ENCODE results near the gene BHLHE40. TPM values are rescaled to one million over a fixed set of nuclear protein-coding genes. Genes with fewer than 3 reads are reported as not detected.
A peak's percentile ranks its signal among the peaks of the same experiment; 100 is the strongest.

Gene BHLHE40
- total and polyA plus RNA-seq, 2 of the 4 experiments (the other 2 are of a cell fraction), result 22.8 to 31.8 TPM

- peak; percentile 42 for ATAC-seq (ENCODE audit: low read depth)
- no peak overlapping the region; the same call in 1 of the 2 replicates for H4K91ac ChIP-seq (ENCODE audit: insufficient read depth, low read depth, low read length)
- H3K79me1 ChIP-seq (ENCODE audit: low read depth in 1 of 2, low read length in 2 of 2), result no peaks in the 10 kb centered on the region
- no peak overlapping the region for H2BK15ac ChIP-seq (ENCODE audit: low read depth, low read length)
- H3K4me1 ChIP-seq (ENCODE audit: control insufficient read depth, insufficient read depth, low read length), result peaks cover 9% of the 10 kb centered on the region
- H3K4me2 ChIP-seq (ENCODE audit: low read depth, low read length), result no peak overlapping the region
- peak; percentile 39 for DNase-seq
- H3K36me3 ChIP-seq (ENCODE audit: control insufficient read depth, insufficient read depth, low read length), result no peaks in the 10 kb centered on the region
- H2AFZ ChIP-seq (replicated peaks; ENCODE audit: low read length, poor library complexity), result no peak overlapping the region
- WGBS, 2 experiments (ENCODE audit: extremely low coverage in 2 of 2, insufficient read length in 1 of 2), result 93% methylated on average over 3 of the region's 7 CpGs; no CpG with 5 or more reads in 1 of the 2 experiments
- H2AK5ac ChIP-seq (ENCODE audit: low read depth, low read length), result no peak overlapping the region
- H3K27ac ChIP-seq (ENCODE audit: insufficient read depth, low read length), result no peak overlapping the region
- no peak overlapping the region for H3K23ac ChIP-seq (ENCODE audit: low read depth, low read length)
- no peak overlapping the region for H2BK5ac ChIP-seq (ENCODE audit: low read depth, low read length, poor library complexity, severe bottlenecking)
- H3K27me3 ChIP-seq (ENCODE audit: control insufficient read depth, insufficient read depth, low read length), result no peaks in the 10 kb centered on the region
- no peak overlapping the region for H3K56ac ChIP-seq (ENCODE audit: extremely low read depth, insufficient read depth, low read length)
- no peak overlapping the region for H3K14ac ChIP-seq (replicated peaks; ENCODE audit: low read depth, low read length)
- no peak overlapping the region for H2AK9ac ChIP-seq (replicated peaks; ENCODE audit: low read depth, low read length, poor library complexity)
- in situ Hi-C loops (cut with MboI; ENCODE audit: low sequenced_read_pairs) (no loop called here), dilution Hi-C loops (cut with HindIII; ENCODE audit: low sequenced_read_pairs, unreplicated experiment) (no loop called here), intact Hi-C loops (cut with micrococcal nuclease) (no loop called here)
- no peak overlapping the region for H4K5ac ChIP-seq (ENCODE audit: low read depth, low read length)
- CTCF ChIA-PET, result interaction anchor here (1.0 kb wide), 1 partner anchor 11 kb away, joined by 4 read pairs; no protein-coding TSS in a partner anchor
- H3K4ac ChIP-seq (ENCODE audit: low read depth, low read length), result no peak overlapping the region
- no peak overlapping the region for H3K9ac ChIP-seq (ENCODE audit: low read depth, low read length)
- no peak overlapping the region for H3K4me3 ChIP-seq (ENCODE audit: insufficient read depth, low read depth, low read length)
- H2BK120ac ChIP-seq (ENCODE audit: low read depth, low read length), result no peak overlapping the region
- no peak overlapping the region for H4K8ac ChIP-seq (ENCODE audit: low read depth in 2 of 2, low read length in 2 of 2)
- H3K9me3 ChIP-seq (ENCODE audit: control insufficient read depth, insufficient read depth, low read length), result no peaks in the 10 kb centered on the region
- BruUV-seq (replicated peaks), result no TSS peak
- H3K9me1 ChIP-seq (ENCODE audit: insufficient read depth, low read length), result peaks cover 9% of the 10 kb centered on the region
- H3K18ac ChIP-seq (ENCODE audit: low read depth, low read length), result no peak overlapping the region
- H2BK20ac ChIP-seq (ENCODE audit: low read depth, low read length), result no peak overlapping the region
- TF ChIP-seq MAZ (IDR thresholded peaks at IDR 0.05; ENCODE audit: borderline replicate concordance, low read depth, low read length), result no peak
- no peak for TF ChIP-seq RCOR1 (IDR thresholded peaks at IDR 0.05; ENCODE audit: insufficient replicate concordance, low read length)
- TF ChIP-seq SMC3 (IDR thresholded peaks at IDR 0.05; ENCODE audit: low read depth, low read length), result no peak
- no peak for TF ChIP-seq POLR2A (IDR thresholded peaks at IDR 0.05; ENCODE audit: low read depth, low read length)
- TF ChIP-seq RAD21 (IDR thresholded peaks at IDR 0.05; ENCODE audit: low read length), result no peak
- no peak for TF ChIP-seq NFE2L2 (IDR thresholded peaks at IDR 0.05; ENCODE audit: low read depth, low read length)
- POLR2A ChIA-PET (ENCODE audit: unreplicated experiment), result no interaction called here
- no peaks in the 10 kb centered on the region for H4K20me1 ChIP-seq (ENCODE audit: insufficient read depth, low read length)
Observed at GRCh38 chr3:5010706-5011554, 31.7 kb downstream of the BHLHE40 start.

Data from IMR-90 (cell line).